Astrocyte (in vitro differentiated cells and primary cell): ENCODE measurements around the gene GALNT2. TPM values are rescaled to one million over a fixed set of nuclear protein-coding genes. Genes with fewer than 3 reads are reported as not detected.

Source experiments
- DNase-seq: peaks from one replicate; pipeline ENCODE4 v3.0.0-alpha.2; 2010; ENCODE audit warnings: low read depth
- FAIRE-seq: peaks from 2 replicates; lab custom pipeline; 2011; peaks lifted over from hg19 to GRCh38; lab: Jason Lieb, UNC
- H2AFZ ChIP-seq: 2 replicates; pipeline ENCODE4 v1.6.0; 2012; ENCODE audit warnings: low read depth, low read length, inconsistent platforms
- H3K27ac ChIP-seq: 2 replicates; pipeline ENCODE4 v1.5.1; 2011; ENCODE audit warnings: low read depth, low read length, inconsistent platforms
- H3K27me3 ChIP-seq: 2 replicates; pipeline ENCODE4 v1.6.0; 2011; ENCODE audit warnings: low read length, inconsistent platforms; ENCODE audit not compliant: insufficient read depth
- H3K36me3 ChIP-seq: 2 replicates; pipeline ENCODE4 v1.5.1; 2011; ENCODE audit warnings: low read length, inconsistent platforms; ENCODE audit not compliant: insufficient read depth
- H3K4me1 ChIP-seq: 2 replicates; pipeline ENCODE4 v1.5.1; 2011; ENCODE audit warnings: low read length, inconsistent platforms; ENCODE audit not compliant: insufficient read depth
- H3K4me2 ChIP-seq: 2 replicates; pipeline ENCODE4 v1.6.0; 2012; ENCODE audit warnings: low read length, inconsistent platforms
- H3K4me3 ChIP-seq: 2 replicates; pipeline ENCODE4 v1.5.1; 2011; ENCODE audit warnings: low read depth, mild to moderate bottlenecking, low read length, inconsistent platforms; ENCODE audit not compliant: insufficient read depth
- H3K79me2 ChIP-seq: 2 replicates; pipeline ENCODE4 v1.6.0; 2012; ENCODE audit warnings: mild to moderate bottlenecking, low read length, inconsistent platforms; ENCODE audit not compliant: insufficient read depth
- H3K9ac ChIP-seq: 2 replicates; pipeline ENCODE4 v1.6.0; 2012; ENCODE audit warnings: mild to moderate bottlenecking, low read length, inconsistent platforms
- H3K9me3 ChIP-seq: 2 replicates; pipeline ENCODE4 v1.5.1; 2012; ENCODE audit warnings: low read depth, mild to moderate bottlenecking, low read length, inconsistent platforms; ENCODE audit not compliant: insufficient read depth
- H4K20me1 ChIP-seq: 2 replicates; pipeline ENCODE4 v1.6.0; 2012; ENCODE audit warnings: low read length, inconsistent platforms; ENCODE audit not compliant: insufficient read depth
- H3K27ac Mint-ChIP-seq: one replicate; pipeline ENCODE4 v1.8.0; 2021; ENCODE audit warnings: mild to moderate bottlenecking, mixed read lengths; ENCODE audit not compliant: unreplicated experiment
- H3K27me3 Mint-ChIP-seq: one replicate; pipeline ENCODE4 v1.8.0; 2021; ENCODE audit warnings: low read depth, mixed read lengths; ENCODE audit not compliant: unreplicated experiment
- H3K36me3 Mint-ChIP-seq: one replicate; pipeline ENCODE4 v1.8.0; 2021; ENCODE audit warnings: low read depth, mixed read lengths; ENCODE audit not compliant: unreplicated experiment
- H3K4me1 Mint-ChIP-seq: one replicate; pipeline ENCODE4 v1.8.0; 2021; ENCODE audit warnings: low read depth, mixed read lengths; ENCODE audit not compliant: unreplicated experiment
- H3K4me3 Mint-ChIP-seq: one replicate; pipeline ENCODE4 v1.8.0; 2021; ENCODE audit warnings: mild to moderate bottlenecking, moderate library complexity, mixed read lengths; ENCODE audit not compliant: unreplicated experiment
- H3K9me3 Mint-ChIP-seq: one replicate; pipeline ENCODE4 v1.8.0; 2021; ENCODE audit warnings: mild to moderate bottlenecking, mixed read lengths; ENCODE audit not compliant: unreplicated experiment
- EZH2 ChIP-seq: IDR thresholded peaks from 2 replicates; pipeline ENCODE4 v1.6.1; 2012; ENCODE audit warnings: mild to moderate bottlenecking, low read length, inconsistent platforms; ENCODE audit not compliant: insufficient read depth
- total RNA-seq: library from RNA; stranded (reverse); gene quantifications from 2 replicates; pipeline ENCODE4 v1.2.1, GENCODE V29; 2021
- TF ChIP-seq, protein P1 (sequence below): IDR thresholded peaks from 2 replicates; pipeline ENCODE4 v1.5.1; 2011; ENCODE audit warnings: low read depth, mild to moderate bottlenecking, inconsistent platforms, low read length, moderate library complexity; ENCODE audit not compliant: insufficient read depth

The GALNT2 gene
- total RNA-seq, 1 donor from 2014 or later, result 507 TPM

DNA sequence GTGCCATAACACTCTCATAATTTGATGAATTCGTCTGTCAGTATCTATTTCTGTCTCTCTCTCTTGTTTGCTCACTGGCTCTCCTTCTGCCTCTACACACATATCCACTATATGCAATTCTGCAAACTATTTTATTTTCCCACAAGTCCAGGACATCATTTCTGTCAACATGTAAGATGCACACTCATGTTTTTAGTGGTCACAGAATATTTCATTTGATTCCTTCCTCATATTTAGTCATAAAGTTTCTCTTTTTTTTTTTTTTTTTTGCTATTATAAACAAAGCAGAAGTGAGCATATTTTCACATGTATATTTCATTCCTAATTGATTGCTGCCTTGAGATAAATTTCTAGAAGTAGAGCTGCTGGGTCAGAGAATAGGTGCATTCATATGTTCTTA lies 193.8 kb downstream of the GALNT2 start:
- TF ChIP-seq EZH2, result no peak
- TF ChIP-seq, protein P1, sequence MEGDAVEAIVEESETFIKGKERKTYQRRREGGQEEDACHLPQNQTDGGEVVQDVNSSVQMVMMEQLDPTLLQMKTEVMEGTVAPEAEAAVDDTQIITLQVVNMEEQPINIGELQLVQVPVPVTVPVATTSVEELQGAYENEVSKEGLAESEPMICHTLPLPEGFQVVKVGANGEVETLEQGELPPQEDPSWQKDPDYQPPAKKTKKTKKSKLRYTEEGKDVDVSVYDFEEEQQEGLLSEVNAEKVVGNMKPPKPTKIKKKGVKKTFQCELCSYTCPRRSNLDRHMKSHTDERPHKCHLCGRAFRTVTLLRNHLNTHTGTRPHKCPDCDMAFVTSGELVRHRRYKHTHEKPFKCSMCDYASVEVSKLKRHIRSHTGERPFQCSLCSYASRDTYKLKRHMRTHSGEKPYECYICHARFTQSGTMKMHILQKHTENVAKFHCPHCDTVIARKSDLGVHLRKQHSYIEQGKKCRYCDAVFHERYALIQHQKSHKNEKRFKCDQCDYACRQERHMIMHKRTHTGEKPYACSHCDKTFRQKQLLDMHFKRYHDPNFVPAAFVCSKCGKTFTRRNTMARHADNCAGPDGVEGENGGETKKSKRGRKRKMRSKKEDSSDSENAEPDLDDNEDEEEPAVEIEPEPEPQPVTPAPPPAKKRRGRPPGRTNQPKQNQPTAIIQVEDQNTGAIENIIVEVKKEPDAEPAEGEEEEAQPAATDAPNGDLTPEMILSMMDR, result no peak
- Mint-ChIP-seq H3K4me3 (no peak overlapping the region), H3K36me3 (peaks cover 28% of the 10 kb centered on the region), H3K27ac (no peak overlapping the region), H3K27me3 (no peaks in the 10 kb centered on the region), H3K4me1 (no peaks in the 10 kb centered on the region), H3K9me3 (no peaks in the 10 kb centered on the region)
- Histone ChIP-seq H3K27me3 (no peaks in the 10 kb centered on the region), H3K9me3 (no peaks in the 10 kb centered on the region), H3K27ac (no peak overlapping the region), H3K4me2 (no peak overlapping the region), H4K20me1 (peaks cover 4% of the 10 kb centered on the region), H3K36me3 (peaks cover 21% of the 10 kb centered on the region), H3K79me2 (no peaks in the 10 kb centered on the region), H2AFZ (no peak overlapping the region), H3K4me1 (no peaks in the 10 kb centered on the region), H3K9ac (no peak overlapping the region), H3K4me3 (no peak overlapping the region)
- FAIRE-seq, result no peak
- no peak for DNase-seq

DNA sequence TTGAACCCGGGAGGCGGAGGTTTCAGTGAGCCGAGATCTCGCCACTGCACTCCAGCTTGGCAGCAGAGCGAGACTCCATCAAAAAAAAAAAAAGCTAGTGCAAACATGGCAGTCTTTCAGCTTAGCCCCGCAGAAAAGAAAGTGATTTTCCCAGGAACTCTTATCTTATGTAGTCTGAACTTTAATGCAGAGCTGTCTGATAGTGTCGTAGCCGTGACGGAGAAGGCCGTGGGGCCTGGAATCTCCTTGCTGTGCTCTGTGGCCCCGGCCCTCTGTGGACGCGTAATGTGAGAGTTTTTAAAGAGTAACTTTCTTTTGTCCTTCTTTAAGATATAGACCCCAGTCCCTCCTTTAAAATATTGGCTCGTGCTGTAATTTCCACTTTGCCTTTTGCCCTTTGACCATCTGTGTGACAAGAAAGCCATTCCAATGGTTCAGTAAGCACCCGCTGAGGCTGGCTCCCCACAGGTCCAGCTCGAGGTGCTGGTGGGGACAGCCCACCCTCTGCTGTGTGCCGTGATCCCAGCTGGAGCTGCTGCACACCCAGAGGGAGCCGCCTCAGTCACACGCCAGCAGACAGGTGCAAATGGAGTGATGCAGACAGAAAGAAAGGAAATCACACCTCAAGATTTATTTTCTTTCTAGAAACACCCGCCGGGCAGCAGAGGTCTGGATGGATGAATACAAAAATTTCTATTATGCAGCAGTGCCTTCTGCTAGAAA lies 195.1 kb downstream of the GALNT2 start:
- no peak overlapping the region for H3K27ac ChIP-seq
- FAIRE-seq (no peak), DNase-seq (no peak)
- Mint-ChIP-seq H3K27me3 (no peaks in the 10 kb centered on the region), H3K36me3 (peaks cover 35% of the 10 kb centered on the region), H3K9me3 (no peaks in the 10 kb centered on the region), H3K27ac (no peak overlapping the region), H3K4me3 (no peak overlapping the region), H3K4me1 (no peaks in the 10 kb centered on the region)
- H3K27me3 ChIP-seq, result no peaks in the 10 kb centered on the region
- no peak overlapping the region for H3K9ac ChIP-seq
- H3K4me1 ChIP-seq, result no peaks in the 10 kb centered on the region
- peaks cover 9% of the 10 kb centered on the region for H4K20me1 ChIP-seq
- H3K36me3 ChIP-seq, result peaks cover 26% of the 10 kb centered on the region
- H3K9me3 ChIP-seq, result no peaks in the 10 kb centered on the region
- no peak for TF ChIP-seq EZH2
- TF ChIP-seq, protein P1, result no peak
- no peak overlapping the region for H3K4me3 ChIP-seq
- no peaks in the 10 kb centered on the region for H3K79me2 ChIP-seq
- H2AFZ ChIP-seq, result no peak overlapping the region
- no peak overlapping the region for H3K4me2 ChIP-seq
